ENCODE measurements around the gene DNAJC21.

DNAJC21 gene

GRCh38 chr5:34914671-34915138 lies 14.7 kb upstream of the DNAJC21 start:
- H2AFZ ChIP-seq (ENCODE audit: low read length) = peak overlapping the region; percentile 93
- no peaks in the 10 kb centered on the region for H3F3A ChIP-seq (ENCODE audit: low read depth)
- H3K4me1 ChIP-seq (ENCODE audit: insufficient read depth, low read length, poor library complexity, severe bottlenecking) = peaks cover 40% of the 10 kb centered on the region
- H3K9me2 ChIP-seq (replicated peaks; ENCODE audit: low read depth, low read length) = no peaks in the 10 kb centered on the region
- H3K4me2 ChIP-seq (ENCODE audit: low read depth, low read length, poor library complexity, severe bottlenecking) = peak overlapping the region; percentile 82
- peak overlapping the region; percentile 97 for H3K4me3 ChIP-seq (ENCODE audit: low read length, poor library complexity, severe bottlenecking)
- H3K9me3 ChIP-seq (ENCODE audit: insufficient read depth, low read depth, low read length) = no peaks in the 10 kb centered on the region
- H3K36me3 ChIP-seq (ENCODE audit: insufficient read depth, low read length) = peaks cover 19% of the 10 kb centered on the region
- peaks cover 88% of the 10 kb centered on the region for H3K79me2 ChIP-seq (ENCODE audit: insufficient read depth, low read length)
- H4K20me1 ChIP-seq (ENCODE audit: insufficient read depth, low read length, poor library complexity, severe bottlenecking) = peaks cover 54% of the 10 kb centered on the region
- no peak for TF ChIP-seq EZH2phosphoT487 (IDR thresholded peaks at IDR 0.05; ENCODE audit: borderline replicate concordance)
- no peak for TF ChIP-seq CTCF (conservative IDR thresholded peaks at IDR 0.05; ENCODE audit: low read length)
- H3K9ac ChIP-seq (ENCODE audit: low read depth, low read length, poor library complexity, severe bottlenecking) = peak overlapping the region; percentile 91
- no peaks in the 10 kb centered on the region for H3K27me3 ChIP-seq (ENCODE audit: insufficient read depth, low read length, poor library complexity, severe bottlenecking)

GRCh38 chr5:34915139-34915855 lies 14.1 kb upstream of the DNAJC21 start, which contains the start of the genes BRIX1 and RAD1:
TSS of gene BRIX1 (plus strand) at chr5:34915711. CDS start at chr5:34915739, 28 bp downstream.
TSS of gene RAD1 (minus strand) at chr5:34915504. CDS start at chr5:34914892, 612 bp downstream.
- TF ChIP-seq EZH2phosphoT487 (IDR thresholded peaks at IDR 0.05; ENCODE audit: borderline replicate concordance) (no peak), CTCF (conservative IDR thresholded peaks at IDR 0.05; ENCODE audit: low read length) (no peak)
- H3K9me3 ChIP-seq (ENCODE audit: insufficient read depth, low read depth, low read length) = no peaks in the 10 kb centered on the region
- H3K9me2 ChIP-seq (replicated peaks; ENCODE audit: low read depth, low read length) = no peaks in the 10 kb centered on the region
- peaks cover 41% of the 10 kb centered on the region for H3K4me1 ChIP-seq (ENCODE audit: insufficient read depth, low read length, poor library complexity, severe bottlenecking)
- peak within 1 kb of the TSS; percentile 97 for H3K4me3 ChIP-seq (ENCODE audit: low read length, poor library complexity, severe bottlenecking)
- H3K27me3 ChIP-seq (ENCODE audit: insufficient read depth, low read length, poor library complexity, severe bottlenecking) = no peaks in the 10 kb centered on the region
- H3K9ac ChIP-seq (ENCODE audit: low read depth, low read length, poor library complexity, severe bottlenecking) = peak within 1 kb of the TSS; percentile 91
- peaks cover 93% of the 10 kb centered on the region for H3K79me2 ChIP-seq (ENCODE audit: insufficient read depth, low read length)
- H3F3A ChIP-seq (ENCODE audit: low read depth) = no peaks in the 10 kb centered on the region
- H4K20me1 ChIP-seq (ENCODE audit: insufficient read depth, low read length, poor library complexity, severe bottlenecking) = peaks cover 60% of the 10 kb centered on the region
- H3K4me2 ChIP-seq (ENCODE audit: low read depth, low read length, poor library complexity, severe bottlenecking) = peak within 1 kb of the TSS; percentile 99
- peak within 1 kb of the TSS; percentile 93 for H2AFZ ChIP-seq (ENCODE audit: low read length)
- peaks cover 24% of the 10 kb centered on the region for H3K36me3 ChIP-seq (ENCODE audit: insufficient read depth, low read length)

GRCh38 chr5:34915856-34916192 lies 13.5 kb upstream of the DNAJC21 start:
- Histone ChIP-seq H3K9ac (ENCODE audit: low read depth, low read length, poor library complexity, severe bottlenecking) (peak overlapping the region; percentile 91), H3K4me1 (ENCODE audit: insufficient read depth, low read length, poor library complexity, severe bottlenecking) (peaks cover 46% of the 10 kb centered on the region), H3K27me3 (ENCODE audit: insufficient read depth, low read length, poor library complexity, severe bottlenecking) (no peaks in the 10 kb centered on the region), H2AFZ (ENCODE audit: low read length) (peak overlapping the region; percentile 70), H3K9me2 (replicated peaks; ENCODE audit: low read depth, low read length) (no peaks in the 10 kb centered on the region), H4K20me1 (ENCODE audit: insufficient read depth, low read length, poor library complexity, severe bottlenecking) (peaks cover 61% of the 10 kb centered on the region), H3K79me2 (ENCODE audit: insufficient read depth, low read length) (peaks cover 95% of the 10 kb centered on the region), H3K4me3 (ENCODE audit: low read length, poor library complexity, severe bottlenecking) (peak overlapping the region; percentile 97), H3K4me2 (ENCODE audit: low read depth, low read length, poor library complexity, severe bottlenecking) (peak overlapping the region; percentile 99), H3F3A (ENCODE audit: low read depth) (no peaks in the 10 kb centered on the region), H3K36me3 (ENCODE audit: insufficient read depth, low read length) (peaks cover 28% of the 10 kb centered on the region), H3K9me3 (ENCODE audit: insufficient read depth, low read depth, low read length) (no peaks in the 10 kb centered on the region)
- TF ChIP-seq EZH2phosphoT487 (IDR thresholded peaks at IDR 0.05; ENCODE audit: borderline replicate concordance) (no peak), CTCF (conservative IDR thresholded peaks at IDR 0.05; ENCODE audit: low read length) (no peak)

Measured in Loucy (cell line).